GM12878 (cell line): ENCODE measurements around the gene CCDC6. TPM values are rescaled to one million over a fixed set of nuclear protein-coding genes. Genes with fewer than 3 reads are reported as not detected.

Experiments
- ATAC-seq: fragments of 200-7000 bp; cut with Tn5 transposase; 3 replicates; pipeline ENCODE4 v1.9.1; 2020; ENCODE audit warnings: mild to moderate bottlenecking, moderate library complexity
- BruUV-seq: library from RNA; stranded (reverse); fragments of 400-500 nt; replicated peaks from 2 replicates; lab custom pipeline; 2021; lab: Mats Ljungman, UMichigan
- CTCF ChIA-PET: fragments of 300-600 bp; sonication (Branson Sonifier 250); formaldehyde crosslinking; extraction: SDS; loops from one replicate; lab custom pipeline; 2021; ENCODE audit warnings: inconsistent platforms; lab: Yijun Ruan, JAX
- POLR2A ChIA-PET: fragments of 350-600 bp; formaldehyde crosslinking; extraction: SDS; loops from one replicate; lab custom pipeline; 2021; ENCODE audit warnings: inconsistent platforms; lab: Charles Lee
- RAD21 ChIA-PET: fragments of 300-600 bp; sonication (Branson Sonifier 250); formaldehyde crosslinking; loops from one replicate; lab custom pipeline; 2023; ENCODE audit warnings: antibody characterized with exemption; ENCODE audit not compliant: unreplicated experiment; lab: Charles Lee
- SMC1A ChIA-PET: fragments of 300-600 bp; sonication (Branson Sonifier 250); formaldehyde crosslinking; loops from one replicate; lab custom pipeline; 2023; ENCODE audit not compliant: unreplicated experiment, uncharacterized antibody; lab: Charles Lee
- DNase-seq: peaks from one replicate; pipeline ENCODE4 v3.0.0-alpha.2; 2011; ENCODE audit warnings: low read depth, low spot score
- FAIRE-seq: peaks from 3 replicates; lab custom pipeline; 2011; peaks lifted over from hg19 to GRCh38; lab: Jason Lieb, UNC
- H2AFZ ChIP-seq: 2 replicates; pipeline ENCODE4 v1.6.0; 2011; ENCODE audit warnings: low read depth, low read length, control low read depth; ENCODE audit not compliant: control insufficient read depth
- H3K27ac ChIP-seq: 2 replicates; pipeline ENCODE4 v1.5.1; 2011; ENCODE audit warnings: control low read depth; ENCODE audit not compliant: control insufficient read depth, insufficient read depth
- H3K27me3 ChIP-seq, 2 experiments: replicated peaks in 1 of 2; 2 replicates each; pipeline versions ENCODE4 v1.6.0 to v1.6.1; 2011; ENCODE audit warnings: low read length in 1 of 2; ENCODE audit not compliant: control insufficient read depth in 2 of 2, insufficient read depth in 2 of 2
- H3K36me3 ChIP-seq, 2 experiments: 2 replicates each; pipeline ENCODE4 v1.5.1; 2011; ENCODE audit warnings: low read length in 1 of 2; ENCODE audit not compliant: control insufficient read depth in 2 of 2, insufficient read depth in 2 of 2
- H3K4me1 ChIP-seq: 2 replicates; pipeline ENCODE4 v1.6.1; 2011; ENCODE audit warnings: mild to moderate bottlenecking, low read length, moderate library complexity, mixed read lengths; ENCODE audit not compliant: control insufficient read depth, insufficient read depth
- H3K4me2 ChIP-seq: 2 replicates; pipeline ENCODE4 v1.6.0; 2011; ENCODE audit warnings: control low read depth; ENCODE audit not compliant: control insufficient read depth, insufficient read depth
- H3K4me3 ChIP-seq: fragments of 200-600 bp; sonication (generic); 2 replicates; pipeline ENCODE4 v1.5.1; 2016
- H3K79me2 ChIP-seq: 2 replicates; pipeline ENCODE4 v1.6.0; 2011; ENCODE audit warnings: low read length; ENCODE audit not compliant: control insufficient read depth, insufficient read depth
- H3K9ac ChIP-seq: 2 replicates; pipeline ENCODE4 v1.8.0; 2011; ENCODE audit warnings: low read length, control low read depth, mixed read lengths; ENCODE audit not compliant: control insufficient read depth, insufficient read depth
- H3K9me3 ChIP-seq: replicated peaks from 3 replicates; pipeline ENCODE4 v1.5.1; 2011; ENCODE audit warnings: mild to moderate bottlenecking, low read length; ENCODE audit not compliant: control insufficient read depth, insufficient read depth
- H4K20me1 ChIP-seq: 2 replicates; pipeline ENCODE4 v1.6.0; 2011; ENCODE audit not compliant: control insufficient read depth, insufficient read depth
- BCL11A ChIP-seq: IDR thresholded peaks from 2 replicates; pipeline ENCODE4 v1.6.1; 2011; ENCODE audit warnings: low read depth, low read length
- NFIC ChIP-seq: IDR thresholded peaks from 2 replicates; pipeline ENCODE4 v1.6.1; 2012; ENCODE audit warnings: low read depth, mild to moderate bottlenecking, inconsistent platforms, low read length, moderate library complexity
- WGBS: methylation state at CpG from one replicate; pipeline ENCODE4 v1.1.6; 2016; ENCODE audit warnings: low lambda C conversion rate; ENCODE audit not compliant: insufficient replicate concordance, insufficient coverage; ENCODE audit errors: missing lambda C conversion rate; 5-methylcytosine and 5-hydroxymethylcytosine counted together
- in situ Hi-C: fragments of 300-500 bp; cut with MboI; formaldehyde crosslinking; loops from 9 replicates; pipeline ENCODE4 v1.14.3; 2018; ENCODE audit warnings: mixed read lengths
- intact Hi-C: fragments of 100-400 bp; cut with micrococcal nuclease; formaldehyde crosslinking; loops from one replicate; pipeline ENCODE4 v1.14.2; 2022; ENCODE audit not compliant: unreplicated experiment
- polyA plus RNA-seq, 11 experiments: library from polyadenylated mRNA; depleted of rRNA in 4 of 11; unstranded in 6 of 11; stranded (reverse) in 5 of 11; fragments of >200 nt; fragmentation: Nextera tagmentation in 4 of 11; fragmentation: Illumina TruSeq in 1 of 11; extraction: Ambion mirVana in 4 of 11; extraction: Trizol in 1 of 11; gene quantifications; 1 replicate in 1 of 11; 2 replicates in 10 of 11; pipeline versions ENCODE4 v1.2.1 to v1.2.3, GENCODE V29; 2011 to 2016; ENCODE audit warnings: inconsistent platforms in 2 of 11, missing spikeins in 2 of 11, low read depth in 1 of 11
- total RNA-seq, 4 experiments: library from RNA; depleted of rRNA in 3 of 4; stranded (reverse); fragments of >200 nt in 3 of 4; fragmentation: Illumina TruSeq in 1 of 4; extraction: Trizol in 1 of 4; gene quantifications; 2 replicates each; pipeline versions ENCODE4 v1.2.1 to v1.2.3, GENCODE V29; 2013 to 2021

Gene CCDC6
- total and polyA plus RNA-seq, 10 of the 15 experiments (the other 5 are each of a cell fraction or from before 2014, with no cell fraction given): 11.8 to 46.2 (median 26.7) TPM

DNA sequence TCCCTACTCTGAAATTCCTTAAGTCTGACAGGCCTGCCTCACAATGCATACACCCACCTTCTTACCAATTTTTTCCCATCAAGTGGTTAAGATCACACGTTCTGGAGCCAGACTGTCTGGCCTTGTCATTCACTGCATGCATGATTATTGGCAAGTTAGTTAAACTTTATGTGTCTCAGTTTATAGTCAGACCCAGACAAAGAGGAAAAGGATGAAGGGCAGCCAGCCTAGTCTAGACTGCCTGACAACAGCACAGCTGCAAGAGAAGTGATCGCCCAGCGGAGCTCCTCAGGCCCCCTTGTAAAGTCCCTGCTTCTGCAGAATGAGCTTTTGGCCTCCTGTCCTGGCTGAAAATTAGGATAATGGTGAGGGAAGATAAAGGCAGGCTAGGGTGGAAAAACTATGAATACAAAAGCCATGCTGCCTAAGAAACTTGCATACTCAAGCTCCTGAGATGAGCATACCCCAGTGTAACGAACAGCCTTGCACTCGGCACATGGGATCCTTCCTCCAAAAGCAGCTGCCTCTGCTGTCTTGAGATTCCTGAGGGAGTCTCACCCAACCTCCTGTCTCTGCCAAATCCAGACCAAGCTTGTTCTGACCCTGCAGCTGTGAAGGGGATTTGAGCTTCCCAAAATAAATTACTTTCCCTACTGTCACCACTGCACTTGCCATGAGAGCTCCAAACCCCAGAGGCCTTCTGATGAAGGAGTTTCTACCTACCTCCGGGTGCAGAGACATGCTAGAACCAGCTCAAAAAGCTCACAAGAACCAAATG lies 126.4 kb downstream of the CCDC6 start:
- ATAC-seq (no peak), DNase-seq (no peak), FAIRE-seq (no peak)
- Histone ChIP-seq H3K27me3 (no peaks in the 10 kb centered on the region), H2AFZ (no peak overlapping the region), H3K27ac (no peak overlapping the region), H3K4me3 (no peak overlapping the region), H3K79me2 (no peaks in the 10 kb centered on the region), H4K20me1 (no peaks in the 10 kb centered on the region), H3K9ac (no peak overlapping the region), H3K36me3 (no peaks in the 10 kb centered on the region), H3K4me2 (no peak overlapping the region), H3K9me3 (no peaks in the 10 kb centered on the region; the same call in 2 of the 3 replicates), H3K4me1 (no peaks in the 10 kb centered on the region)
- SMC1A ChIA-PET: interaction anchor here (0.6 to 0.9 kb wide), 2 partner anchors 22 to 157 kb away, joined by 3 read pairs; no protein-coding TSS in a partner anchor
- in situ Hi-C loops: no loop called here
- TF ChIP-seq NFIC: no peak
- no TSS peak for BruUV-seq
- POLR2A ChIA-PET: no interaction called here
- CTCF ChIA-PET: no interaction called here
- intact Hi-C loops: no loop called here
- 70% methylated on average over 6 of the region's 6 CpGs for WGBS
- RAD21 ChIA-PET: no interaction called here

DNA sequence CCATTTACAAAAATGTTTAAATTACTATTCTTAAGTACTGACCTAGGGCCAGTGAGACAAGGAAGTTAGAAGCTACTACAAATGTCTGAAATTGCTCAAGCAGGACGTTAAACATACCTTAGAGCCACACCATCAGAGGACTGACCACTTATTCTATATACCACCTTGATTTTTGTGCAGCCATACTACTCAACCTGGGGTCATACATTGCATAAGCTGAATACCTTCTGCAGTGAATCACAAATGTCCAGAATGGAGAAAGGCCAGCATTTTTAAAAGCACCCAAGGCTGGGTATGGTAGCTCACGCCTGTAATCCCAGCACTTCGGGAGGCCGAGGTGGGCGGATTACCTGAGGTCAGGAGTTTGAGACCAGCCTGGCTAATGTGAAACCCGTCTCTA lies 131.9 kb downstream of the CCDC6 start:
- FAIRE-seq: no peak

More for the DNA sequence above, 131.9 kb downstream of the CCDC6 start:
- ChIA-PET CTCF (no interaction called here), SMC1A (interaction anchor here (1.3 kb wide), 1 partner anchor 27 kb away, joined by 4 read pairs; no protein-coding TSS in a partner anchor), POLR2A (no interaction called here), RAD21 (no interaction called here)
- H3K9ac ChIP-seq: no peak overlapping the region
- no peak overlapping the region for H3K27ac ChIP-seq
- no peak for TF ChIP-seq BCL11A
- no peaks in the 10 kb centered on the region; the same call in 2 of the 3 replicates for H3K9me3 ChIP-seq
- no TSS peak for BruUV-seq
- no peaks in the 10 kb centered on the region for H3K79me2 ChIP-seq
- intact Hi-C loops: no loop called here
- no peaks in the 10 kb centered on the region for H3K27me3 ChIP-seq
- no peak overlapping the region for H3K4me2 ChIP-seq
- no peak for DNase-seq
- no peaks in the 10 kb centered on the region for H3K36me3 ChIP-seq
- no peak overlapping the region for H2AFZ ChIP-seq
- H3K4me3 ChIP-seq: no peak overlapping the region
- in situ Hi-C loops: no loop called here
- H3K4me1 ChIP-seq: no peaks in the 10 kb centered on the region
- WGBS: 42% methylated on average over 6 of the region's 6 CpGs
- ATAC-seq: no peak
- H4K20me1 ChIP-seq: no peaks in the 10 kb centered on the region
